ENCODE measurements around the gene ZNF888.
A peak's percentile ranks its signal among the peaks of the same experiment; 100 is the strongest.

ZNF888 gene

DNA sequence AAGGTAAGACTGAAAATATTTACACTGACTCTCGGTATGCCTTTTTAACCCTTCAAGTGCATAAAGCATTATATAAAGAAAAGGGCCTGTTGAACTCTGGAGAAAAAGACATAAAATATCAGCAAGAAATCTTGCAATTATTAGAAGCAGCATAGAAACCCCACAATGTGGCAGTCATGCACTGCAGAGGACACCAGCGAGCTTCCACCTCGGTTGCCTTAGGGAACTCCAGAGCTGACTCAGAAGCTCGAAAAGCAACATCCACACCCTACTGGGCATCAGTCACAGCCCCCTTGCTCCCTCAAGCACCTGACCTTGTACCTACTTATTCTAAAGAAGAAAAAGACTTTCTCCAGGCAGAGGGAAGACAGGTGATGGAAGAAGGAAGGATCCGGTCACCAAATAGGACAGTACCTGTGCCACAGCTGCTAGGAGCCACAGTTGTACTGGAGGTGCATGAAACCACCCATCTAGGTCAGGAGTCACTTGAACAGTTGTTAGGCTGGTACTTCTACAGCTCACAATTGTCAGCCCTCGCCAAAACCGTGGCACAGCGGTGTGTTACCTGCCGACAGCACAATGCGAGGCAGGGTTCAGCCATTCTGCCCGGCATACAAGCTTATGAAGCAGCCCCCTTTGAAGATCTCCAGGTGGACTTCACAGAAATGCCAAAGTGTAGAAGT, 36.5 kb upstream of the ZNF888 start:
- DNase-seq (ENCODE audit: extremely low spot score): no peak
- CTCF ChIA-PET: interaction anchor here (3.2 kb wide), 1 partner anchor 13 kb away, joined by 11 read pairs; no protein-coding TSS in a partner anchor

DNA sequence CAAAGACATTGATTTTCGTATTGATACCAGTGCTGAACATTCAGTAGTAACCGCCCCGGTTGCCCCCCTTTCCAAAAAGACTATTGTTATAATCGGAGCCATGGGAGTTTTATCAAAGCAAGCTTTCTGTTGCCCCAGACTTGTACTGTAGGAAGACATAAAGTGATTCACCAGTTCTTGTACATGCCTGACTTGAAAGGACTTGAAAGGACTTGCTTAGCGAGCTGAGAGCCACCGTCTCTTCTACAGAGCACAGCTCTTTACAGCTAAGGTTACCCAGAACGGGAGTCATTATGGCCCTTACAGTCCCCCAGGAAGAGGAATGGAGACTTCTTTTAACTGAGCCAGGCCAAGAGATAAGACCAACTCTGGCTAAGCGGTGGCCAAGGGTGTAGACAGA, 34.4 kb upstream of the ZNF888 start:
- POLR2A ChIA-PET: no interaction called here
- no peak for DNase-seq (ENCODE audit: extremely low spot score)
- TF ChIP-seq CTCF (IDR thresholded peaks at IDR 0.05; ENCODE audit: control extremely low read depth, extremely low read depth, low read depth, missing control alignments): no peak
- CTCF ChIA-PET: no interaction called here

More for the DNA sequence above, 36.5 kb upstream of the ZNF888 start:
- POLR2A ChIA-PET: no interaction called here
- no peak for TF ChIP-seq CTCF (IDR thresholded peaks at IDR 0.05; ENCODE audit: control extremely low read depth, extremely low read depth, low read depth, missing control alignments)

- DNase-seq (ENCODE audit: extremely low spot score): no peak
- POLR2A ChIA-PET: no interaction called here
- CTCF ChIA-PET: no interaction called here
- no peak for TF ChIP-seq CTCF (IDR thresholded peaks at IDR 0.05; ENCODE audit: control extremely low read depth, extremely low read depth, low read depth, missing control alignments)
These were observed 33.7 kb upstream of the ZNF888 start for GRCh38 chr19:52956917-52957316.

DNA sequence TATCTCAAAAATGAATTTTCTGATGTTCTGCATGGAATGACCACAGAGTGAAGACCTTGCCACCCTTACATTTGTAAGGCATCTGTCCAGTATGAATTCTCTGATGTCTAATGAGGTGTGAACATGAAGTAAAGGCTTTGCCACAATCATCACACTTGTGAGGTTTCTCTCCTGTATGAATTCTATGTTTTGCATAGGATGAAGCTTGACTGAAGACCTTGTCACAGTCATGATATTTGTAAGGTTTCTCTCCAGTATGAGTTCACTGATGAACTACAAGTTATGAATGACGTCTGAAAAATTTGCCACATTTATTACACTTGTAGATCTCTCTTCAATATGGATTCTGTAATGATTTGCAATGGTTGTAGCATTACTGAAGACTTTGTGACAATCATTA, 26.2 kb upstream of the ZNF888 start:
- POLR2A ChIA-PET: interaction anchor here (0.6 kb wide), 1 partner anchor 13 kb away, joined by 3 read pairs; the partner anchor contains the start of gene ZNF816
- no peak for DNase-seq (ENCODE audit: extremely low spot score)
- CTCF ChIA-PET: no interaction called here
- no peak for TF ChIP-seq CTCF (IDR thresholded peaks at IDR 0.05; ENCODE audit: control extremely low read depth, extremely low read depth, low read depth, missing control alignments)

GRCh38 chr19:52948025-52948770, 25.0 kb upstream of the ZNF888 start:
- DNase-seq (ENCODE audit: extremely low spot score): no peak
- no peak for TF ChIP-seq CTCF (IDR thresholded peaks at IDR 0.05; ENCODE audit: control extremely low read depth, extremely low read depth, low read depth, missing control alignments)
- CTCF ChIA-PET: no interaction called here
- POLR2A ChIA-PET: no interaction called here

DNA sequence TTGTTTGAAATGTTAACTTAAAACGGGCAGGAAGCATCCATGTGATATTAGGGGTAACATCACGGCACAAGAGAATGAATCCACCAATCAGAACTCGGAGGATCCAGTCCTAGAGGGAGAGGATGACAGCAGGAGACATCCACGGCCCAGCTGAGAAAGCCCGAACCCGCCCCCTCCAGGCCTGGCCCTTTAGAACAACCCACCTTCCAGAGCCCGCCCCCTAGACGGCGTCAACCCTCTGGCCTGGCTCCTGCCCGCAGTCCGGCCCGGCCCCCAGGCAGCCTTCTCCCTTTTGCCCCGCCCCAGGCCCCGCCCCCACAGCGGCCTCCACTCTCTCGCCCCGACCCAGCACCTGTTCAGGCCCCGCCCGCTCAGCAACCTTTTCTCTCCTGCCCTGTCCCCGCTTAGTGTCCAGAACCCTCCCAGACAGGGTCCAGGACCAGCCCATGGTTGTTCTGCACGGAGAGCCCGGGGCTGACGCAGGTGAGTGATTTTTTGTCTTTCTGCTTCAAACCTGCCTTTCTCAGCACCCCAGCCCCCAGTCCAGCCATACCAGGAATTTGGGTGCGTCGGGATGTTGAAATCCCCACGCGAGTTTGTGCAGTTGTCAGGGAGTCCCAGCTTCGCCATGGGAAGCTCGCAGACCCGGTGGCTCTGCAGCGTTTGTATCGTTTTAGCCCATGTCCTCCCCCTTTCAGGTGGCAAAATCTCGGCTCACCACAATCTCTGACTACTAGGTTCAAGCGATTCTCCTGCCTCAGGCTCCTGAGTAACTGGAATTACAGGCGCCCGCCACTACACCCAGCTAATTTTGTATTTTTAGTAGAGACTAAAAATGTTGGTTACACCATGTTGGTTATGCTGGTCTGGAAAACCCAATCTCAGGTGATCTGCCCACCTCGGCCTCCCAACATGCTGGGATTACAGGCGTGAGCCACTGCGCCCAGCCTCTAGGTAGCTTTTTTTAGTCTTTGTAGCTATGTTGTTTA, 23.4 kb upstream of the ZNF888 start:
- no peak for TF ChIP-seq CTCF (IDR thresholded peaks at IDR 0.05; ENCODE audit: control extremely low read depth, extremely low read depth, low read depth, missing control alignments)

More for the DNA sequence above, 23.4 kb upstream of the ZNF888 start:
- CTCF ChIA-PET: interaction anchor here (1.9 kb wide), 1 partner anchor 15 kb away, joined by 11 read pairs; the partner anchor contains the start of gene ZNF816
- POLR2A ChIA-PET: no interaction called here
- DNase-seq (ENCODE audit: extremely low spot score): peak; percentile 10
